ENCODE results near the gene CD80.
"Not testable (repeated sequence)": the region's sequence is repeated elsewhere in the genome, so short reads cannot be mapped to it uniquely, and the experiment has no call there.

CD80 gene, protein sequence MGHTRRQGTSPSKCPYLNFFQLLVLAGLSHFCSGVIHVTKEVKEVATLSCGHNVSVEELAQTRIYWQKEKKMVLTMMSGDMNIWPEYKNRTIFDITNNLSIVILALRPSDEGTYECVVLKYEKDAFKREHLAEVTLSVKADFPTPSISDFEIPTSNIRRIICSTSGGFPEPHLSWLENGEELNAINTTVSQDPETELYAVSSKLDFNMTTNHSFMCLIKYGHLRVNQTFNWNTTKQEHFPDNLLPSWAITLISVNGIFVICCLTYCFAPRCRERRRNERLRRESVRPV

DNA sequence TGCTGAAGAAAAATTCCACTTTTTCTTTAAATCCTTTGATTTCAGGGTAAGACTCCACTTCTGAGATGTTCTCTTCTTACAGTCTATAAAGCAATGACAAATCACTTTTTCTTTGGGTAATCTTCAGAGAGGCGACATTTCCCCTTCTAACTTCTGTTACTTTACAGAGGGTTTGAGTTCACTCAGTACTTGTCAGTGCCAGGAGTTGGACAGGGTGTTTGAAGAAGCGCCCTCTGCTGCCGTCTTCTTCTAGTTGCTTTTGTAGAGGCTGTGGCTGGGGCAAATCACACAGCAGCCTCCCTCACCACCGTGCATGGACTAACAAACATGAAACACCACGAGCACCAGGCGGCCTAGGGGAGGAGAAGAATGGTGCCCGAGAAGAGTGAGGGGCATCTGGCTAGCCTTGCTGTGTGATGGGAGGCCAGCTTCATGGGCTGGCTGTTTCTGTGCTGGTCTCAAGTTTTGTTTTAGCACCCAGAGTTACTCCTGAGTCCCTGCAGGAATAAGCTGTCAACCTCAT lies at the start of gene CD80:
TSS of gene CD80 (minus strand) at position 174 of the 523 bp plus-strand sequence. CDS start 1,886 bp downstream, outside the sequence.
- peak; percentile 85 for DNase-seq

- DNase-seq, result no peak
Observed at GRCh38 chr3:119608405-119609000, 49.1 kb upstream of the CD80 start.

- DNase-seq, result no peak
Observed at GRCh38 chr3:119604878-119605277, 45.5 kb upstream of the CD80 start.

DNA sequence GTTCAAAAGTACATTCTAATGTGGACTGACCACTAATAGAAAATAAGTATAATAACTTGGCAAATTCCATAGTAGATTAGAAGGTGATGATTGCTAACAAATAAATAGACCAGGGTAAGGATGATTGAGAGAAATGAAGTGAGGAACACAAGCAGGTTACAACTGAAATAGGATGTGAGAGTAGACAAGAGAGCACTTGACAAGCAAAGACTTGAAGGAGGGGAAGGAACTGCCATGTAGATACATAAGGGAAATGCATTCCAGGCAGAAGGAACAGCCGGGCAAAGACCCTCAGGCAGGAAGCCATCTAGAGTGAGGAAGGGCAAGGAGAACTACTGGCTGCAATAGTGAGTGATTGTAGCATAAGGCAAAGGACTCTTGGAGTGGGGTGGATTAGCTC lies 43.3 kb upstream of the CD80 start:
- no peak for DNase-seq

GRCh38 chr3:119601154-119601553 lies 41.7 kb upstream of the CD80 start:
- no peak for DNase-seq

GRCh38 chr3:119600732-119601131 lies 41.3 kb upstream of the CD80 start:
- DNase-seq, result peak; percentile 72

- no peak for DNase-seq
Observed at GRCh38 chr3:119599558-119600174, 40.3 kb upstream of the CD80 start.

DNA sequence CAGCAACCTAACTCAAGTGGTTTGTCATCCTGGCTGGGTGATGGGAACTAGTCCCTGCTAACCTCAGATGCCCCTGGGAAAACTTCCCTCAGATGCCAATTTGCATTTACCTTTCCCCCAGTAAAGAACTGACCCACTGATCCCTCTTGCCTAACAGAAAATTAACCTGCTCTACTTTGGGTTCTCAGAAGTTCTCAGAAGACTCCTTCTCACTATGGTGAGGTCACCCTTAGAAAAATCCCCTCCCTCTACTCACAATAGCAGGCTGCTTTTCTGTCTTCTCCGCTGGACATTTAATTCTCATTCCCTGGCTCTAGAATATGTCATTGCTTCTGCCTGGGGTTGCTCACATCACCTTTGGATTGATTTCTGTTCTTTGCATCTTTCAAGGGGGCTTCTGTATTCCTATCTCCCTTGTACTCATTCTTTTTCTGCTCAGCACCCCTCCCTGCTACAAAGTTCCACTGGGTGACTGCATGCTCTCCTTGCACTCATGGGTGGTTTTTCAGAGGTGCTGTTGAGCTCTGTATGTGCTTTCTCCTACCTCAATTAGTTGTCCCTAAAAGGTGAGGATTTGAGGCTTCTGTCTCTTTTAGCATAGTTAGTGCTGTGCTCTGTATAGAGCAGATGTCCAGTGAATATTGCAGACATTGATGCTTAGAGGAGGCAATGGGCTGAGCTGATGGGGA lies 39.1 kb upstream of the CD80 start:
- no peak for DNase-seq

GRCh38 chr3:119597548-119598288 lies 38.3 kb upstream of the CD80 start, which contains the start of gene PLA1A:
PLA1A (plus strand) TSS chr3:119597885; CDS start chr3:119597914, 29 bp downstream.
- DNase-seq, result no peak

- DNase-seq, result no peak
Observed at GRCh38 chr3:119596398-119596797, 37.0 kb upstream of the CD80 start.

GRCh38 chr3:119595639-119596334 lies 36.4 kb upstream of the CD80 start:
- no peak for DNase-seq

DNA sequence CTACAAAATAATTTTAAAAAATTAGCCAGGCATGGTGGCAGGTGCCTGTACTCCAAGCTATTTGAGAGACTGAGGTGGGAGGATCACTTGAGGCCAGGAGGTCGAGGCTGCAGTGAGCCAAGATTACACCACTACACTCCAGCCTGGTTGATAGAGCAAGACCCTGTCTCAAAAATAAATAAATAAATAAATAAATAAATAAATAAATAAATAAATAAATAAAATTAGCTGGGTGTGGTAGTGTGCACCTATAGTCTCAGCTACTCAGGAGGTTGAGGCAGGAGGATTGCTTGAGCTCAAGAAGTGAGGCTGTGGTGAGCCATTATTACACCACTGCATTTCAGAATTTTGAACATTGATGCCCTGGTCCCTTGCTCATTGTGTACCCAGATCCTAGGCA lies 35.5 kb upstream of the CD80 start:
- not testable (repeated sequence) for DNase-seq

- no peak for DNase-seq
Observed at GRCh38 chr3:119594066-119594465, 34.7 kb upstream of the CD80 start.

DNA sequence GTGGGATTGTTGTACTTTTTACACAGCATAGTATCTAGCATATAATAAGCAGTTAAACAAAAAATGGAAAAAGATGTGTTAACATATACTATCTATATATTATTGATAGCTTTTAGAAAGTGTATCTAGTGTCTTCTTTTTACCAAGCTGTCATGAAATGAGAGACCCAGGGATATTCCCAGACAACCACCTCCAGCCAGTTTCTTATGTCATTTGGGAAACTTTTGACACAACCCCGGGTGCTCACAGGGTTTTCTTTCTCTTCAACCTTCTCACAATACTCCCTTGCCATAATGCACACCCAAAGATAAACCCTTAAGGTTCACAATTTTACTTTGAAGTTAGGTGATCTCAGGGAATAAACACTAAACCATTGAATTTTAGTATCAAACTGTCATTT lies 33.4 kb upstream of the CD80 start:
- DNase-seq, result no peak

DNA sequence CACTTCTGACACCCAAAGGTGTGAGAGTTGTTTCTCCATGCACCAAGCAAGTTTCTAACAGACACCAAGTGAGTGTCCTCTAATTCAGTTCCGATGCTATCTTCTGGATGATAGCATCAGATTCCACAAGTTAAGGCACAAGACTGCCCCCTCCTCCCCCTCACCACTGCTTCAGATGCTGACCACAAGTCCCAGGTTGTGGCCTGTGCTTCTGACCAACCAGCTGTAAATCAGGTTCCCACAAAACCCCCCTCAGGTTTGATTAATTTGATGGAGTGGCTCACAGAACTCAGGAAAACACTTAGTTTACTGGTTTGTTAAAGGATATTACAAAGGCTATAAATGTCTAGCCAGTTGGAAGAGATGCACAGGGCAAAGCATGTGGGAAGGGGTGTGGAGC lies 31.3 kb upstream of the CD80 start:
- DNase-seq, result no peak

DNA sequence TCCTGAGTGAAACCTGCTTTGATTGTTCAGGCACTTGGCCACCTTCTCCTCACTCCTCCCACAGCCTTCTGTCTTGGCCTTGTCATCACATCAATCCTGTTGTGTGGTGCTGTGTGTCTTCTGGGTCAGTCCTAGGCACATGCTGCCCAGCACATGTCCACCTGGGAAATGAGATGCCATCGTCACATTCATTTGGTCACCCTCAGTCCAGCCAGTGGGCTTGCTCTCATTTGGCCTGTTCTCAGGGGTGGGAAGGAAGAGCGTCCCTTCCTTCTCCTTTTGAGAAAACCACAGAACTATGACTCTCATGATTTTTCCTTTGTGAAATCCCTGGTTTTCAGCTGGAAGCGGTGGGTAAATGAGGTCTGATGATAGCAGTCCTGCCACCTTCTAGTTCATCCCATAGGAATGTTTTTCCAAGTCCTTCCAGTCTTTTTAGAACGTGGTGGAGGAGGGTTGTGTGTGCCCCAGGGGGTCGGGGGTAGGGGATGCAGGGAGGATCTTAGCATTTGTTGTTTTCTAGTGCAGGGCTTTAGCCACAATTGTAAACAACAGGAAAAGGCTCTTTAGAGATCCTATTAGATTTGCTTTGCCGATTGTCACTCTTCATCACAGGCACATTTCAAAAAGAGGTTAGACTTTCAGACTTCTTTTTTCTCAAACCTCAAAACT lies 29.8 kb upstream of the CD80 start:
- DNase-seq, result no peak

GRCh38 chr3:119588112-119588511 lies 28.7 kb upstream of the CD80 start:
- DNase-seq, result no peak

- DNase-seq, result no peak
Observed at GRCh38 chr3:119586733-119587172, 27.3 kb upstream of the CD80 start.

DNA sequence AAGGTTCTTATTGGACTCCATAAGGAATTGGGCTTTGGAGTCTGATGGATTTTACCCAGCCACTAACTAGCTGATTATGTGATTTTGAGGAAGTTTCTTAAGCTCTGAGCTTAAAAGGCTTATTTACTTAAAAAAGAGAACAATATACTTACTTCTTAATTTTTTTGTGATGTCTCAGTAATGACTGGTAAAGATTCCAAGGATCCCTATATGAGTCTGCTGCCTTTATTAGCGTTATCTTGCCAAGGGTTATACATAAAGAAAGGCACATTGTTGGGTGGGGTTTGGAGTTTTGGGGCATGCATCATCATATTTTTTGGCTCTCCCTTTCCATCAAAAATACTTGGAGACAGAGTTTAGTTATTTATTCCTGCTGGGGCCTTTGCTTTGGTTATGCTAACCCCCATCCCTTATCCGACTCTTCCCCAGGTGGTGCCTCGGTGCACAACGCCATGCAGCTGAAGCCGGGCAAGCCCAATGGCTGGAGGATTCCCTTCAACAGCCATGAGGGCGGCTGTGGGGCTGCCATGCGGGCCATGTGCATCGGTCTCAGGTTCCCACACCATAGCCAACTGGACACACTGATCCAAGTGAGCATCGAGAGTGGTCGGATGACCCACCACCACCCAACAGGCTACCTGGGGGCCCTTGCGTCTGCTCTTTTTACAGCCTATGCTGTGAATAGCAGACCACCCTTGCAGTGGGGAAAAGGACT lies 26.6 kb upstream of the CD80 start:
- no peak for DNase-seq

- DNase-seq, result no peak
Observed at GRCh38 chr3:119585208-119585607, 25.8 kb upstream of the CD80 start.

DNA sequence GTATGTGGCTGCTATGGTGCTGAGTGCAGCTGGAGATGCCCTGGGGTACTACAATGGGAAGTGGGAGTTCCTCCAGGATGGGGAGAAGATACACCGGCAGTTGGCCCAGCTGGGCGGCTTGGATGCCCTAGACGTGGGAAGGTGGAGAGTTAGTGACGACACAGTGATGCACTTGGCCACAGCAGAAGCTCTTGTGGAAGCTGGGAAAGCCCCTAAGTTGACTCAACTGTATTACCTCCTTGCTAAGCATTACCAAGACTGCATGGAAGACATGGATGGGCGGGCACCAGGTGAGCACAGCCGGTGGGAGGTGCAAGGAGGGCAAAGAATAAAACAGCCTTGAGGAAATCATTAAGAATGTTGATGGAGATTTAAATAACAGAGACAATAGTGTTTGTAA lies 22.8 kb upstream of the CD80 start:
- DNase-seq, result peak; percentile 76

Data from activated effector memory CD4-positive, alpha-beta T cell treated with anti-CD3 and anti-CD28 coated beads, Interleukin-2, amount 50 U/mL, for 16 hours (primary cell).